IPS-NIHi11 (cell line): ENCODE measurements around the gene PSMC4.

Experiments
- DNase-seq: peaks from one replicate; pipeline ENCODE4 v3.0.0; 2012; ENCODE audit warnings: mixed read lengths, low spot score

PSMC4 gene

DNA sequence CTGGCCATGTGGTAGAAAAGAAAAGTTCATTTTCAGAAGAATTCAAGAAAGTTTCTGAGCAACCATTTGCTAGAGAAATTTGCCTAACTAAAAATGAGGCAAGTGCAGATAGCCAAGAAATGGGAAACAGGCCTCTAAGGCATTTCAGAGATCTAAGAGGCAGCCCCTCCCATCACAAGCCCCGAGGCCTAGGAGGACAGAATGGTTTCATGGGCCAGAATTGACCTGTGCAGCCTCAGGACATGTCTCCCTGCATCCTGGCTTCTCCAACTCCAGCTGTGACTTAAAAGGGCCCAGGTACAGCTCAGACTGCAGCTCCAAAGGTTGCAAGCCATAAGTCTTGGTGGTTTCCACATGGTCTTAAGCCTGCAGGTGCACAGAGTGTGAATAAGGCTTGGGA lies 22.6 kb downstream of the PSMC4 start:
- no peak for DNase-seq

DNA sequence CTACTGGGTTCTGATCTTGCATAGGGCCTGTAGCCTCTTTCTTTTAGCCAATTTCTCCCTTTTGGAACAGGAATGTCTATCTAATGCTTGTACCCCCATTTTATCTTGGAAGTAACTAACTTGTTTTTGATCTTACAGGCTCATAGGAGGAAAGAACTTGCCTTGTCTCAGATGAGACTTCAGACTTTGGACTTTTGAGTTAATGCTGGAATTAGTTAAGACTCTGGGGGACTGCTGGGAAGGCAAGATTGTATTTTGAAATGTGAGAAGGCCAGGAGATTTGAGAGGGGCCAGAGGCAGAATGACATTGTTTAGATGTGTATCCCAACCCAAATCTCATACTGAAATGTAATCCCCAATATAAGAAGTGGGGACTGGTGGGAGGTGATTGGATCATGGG lies 23.4 kb downstream of the PSMC4 start:
- no peak for DNase-seq

DNA sequence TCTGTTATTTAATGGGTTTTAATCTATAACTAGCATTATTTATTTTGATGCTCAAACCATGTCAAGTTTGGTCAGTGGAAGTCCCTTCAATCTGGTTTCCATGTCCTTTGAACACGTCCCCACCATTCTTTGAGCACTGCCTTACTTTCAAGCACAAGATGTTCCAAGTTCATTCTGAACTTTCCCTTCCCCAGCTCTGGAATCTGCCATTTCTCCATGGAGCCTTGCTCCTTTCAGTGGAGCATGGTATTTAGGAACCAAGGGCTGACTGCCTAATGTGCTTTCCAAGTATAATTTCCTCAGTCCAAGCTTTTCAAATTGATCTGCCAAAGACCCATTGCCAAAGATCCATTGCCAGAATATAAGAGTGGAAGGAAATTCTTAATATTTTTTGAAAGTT lies 24.8 kb downstream of the PSMC4 start:
- DNase-seq = no peak

DNA sequence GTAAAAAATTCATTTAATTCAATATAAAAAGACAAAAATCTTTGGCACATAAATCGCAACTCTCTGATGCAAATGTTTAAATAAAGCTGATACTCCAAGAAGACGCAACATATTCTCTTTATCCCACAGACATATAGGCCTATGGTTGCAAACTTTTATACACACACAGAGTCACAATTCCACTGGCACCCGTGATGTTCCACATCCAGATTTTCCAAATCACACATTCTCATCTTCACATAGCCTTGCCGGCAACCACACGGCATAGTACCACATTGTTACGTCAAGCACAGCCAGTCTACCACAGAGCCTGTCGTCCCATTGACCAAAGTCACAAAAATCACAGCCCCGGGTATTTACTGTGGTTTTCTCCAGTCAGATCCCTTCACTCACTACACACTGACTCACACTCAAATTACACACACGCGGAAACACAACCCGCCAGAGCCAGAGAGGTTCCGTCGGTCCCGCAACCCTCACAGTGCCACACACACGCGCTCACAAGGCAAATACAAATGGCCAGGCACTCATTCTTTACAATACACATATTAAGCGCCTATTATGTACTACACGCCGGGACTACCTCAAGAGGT lies 25.3 kb downstream of the PSMC4 start:
- peak; percentile 37 for DNase-seq

- DNase-seq = peak; percentile 89
These were observed 26.1 kb downstream of the PSMC4 start, which contains the start of gene ZNF546 for GRCh38 chr19:39996811-39997637. Gene ZNF546, plus strand, starts transcription at chr19:39997060. Its CDS starts 1,267 bp downstream, at chr19:39998327.

- DNase-seq = no peak
These were observed 26.8 kb downstream of the PSMC4 start for GRCh38 chr19:39997638-39998216.

- no peak for DNase-seq
These were observed 27.5 kb downstream of the PSMC4 start for GRCh38 chr19:39998501-39998900.

DNA sequence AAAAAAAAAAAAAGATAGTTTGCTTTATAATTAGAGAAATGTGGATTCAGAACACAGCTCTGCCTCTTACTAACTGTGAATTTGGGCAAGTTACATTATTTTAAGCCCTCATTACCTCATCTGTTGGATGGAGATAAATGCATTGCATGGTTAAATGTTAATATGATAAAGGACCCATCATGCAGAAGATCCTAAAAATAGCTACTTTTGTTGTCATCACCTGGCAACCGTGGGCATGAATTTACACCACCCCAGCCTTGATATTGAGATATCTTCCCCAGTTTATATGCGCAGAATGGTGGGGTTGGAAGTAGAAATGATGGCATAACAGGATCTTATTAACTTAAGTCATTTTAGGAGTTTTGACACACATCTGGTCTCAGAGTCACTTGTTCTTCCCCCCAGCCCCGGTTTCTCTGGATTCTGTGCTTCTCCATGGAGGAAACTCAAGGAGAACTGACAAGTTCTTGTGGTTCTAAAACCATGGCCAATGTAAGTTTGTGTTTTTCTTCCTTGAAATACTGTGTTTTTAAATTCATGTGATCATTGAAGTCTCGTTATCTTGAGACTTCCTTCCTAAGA lies 34.8 kb downstream of the PSMC4 start:
- no peak for DNase-seq

- DNase-seq = no peak
These were observed 35.3 kb downstream of the PSMC4 start for GRCh38 chr19:40006273-40006691.

- no peak for DNase-seq
These were observed 38.7 kb downstream of the PSMC4 start for GRCh38 chr19:40009674-40010073.

- DNase-seq = no peak
These were observed 43.0 kb downstream of the PSMC4 start for GRCh38 chr19:40013991-40014390.

GRCh38 chr19:40023969-40024368 lies 53.0 kb downstream of the PSMC4 start:
- no peak for DNase-seq

DNA sequence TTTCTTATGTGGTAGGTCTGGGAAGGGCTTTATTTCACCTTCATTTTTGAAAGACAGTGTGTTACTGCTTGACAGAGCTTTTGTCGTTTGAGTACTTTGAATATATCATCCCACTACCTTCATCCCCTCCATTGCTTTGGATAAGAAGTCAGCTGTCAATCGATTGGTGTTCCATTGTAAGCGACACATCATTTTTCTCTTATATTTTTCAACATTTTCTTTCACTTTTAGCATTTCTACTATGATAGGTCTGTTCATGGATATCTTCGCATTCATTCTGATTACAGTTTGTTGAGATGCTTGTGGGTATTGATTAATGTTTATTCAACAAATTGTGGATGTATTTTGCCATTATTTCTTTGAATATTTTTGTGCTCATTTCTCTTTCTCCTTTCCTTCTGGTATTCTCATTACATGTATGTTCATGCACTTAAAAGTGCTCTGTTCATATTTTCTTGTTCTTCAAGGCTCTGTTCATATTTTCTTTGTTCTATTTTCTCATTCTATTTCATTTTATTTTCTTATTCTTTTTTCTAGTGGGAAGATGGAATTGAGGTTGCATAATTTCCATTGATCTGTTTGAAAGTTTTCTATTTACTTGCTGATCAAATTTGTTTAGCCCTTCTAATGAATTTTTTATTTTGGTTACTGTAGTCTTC lies 55.1 kb downstream of the PSMC4 start:
- DNase-seq = no peak

- DNase-seq = no peak
These were observed 55.6 kb downstream of the PSMC4 start for GRCh38 chr19:40026597-40026970.
